ENCODE measurements around the gene ZNF268.

DNA sequence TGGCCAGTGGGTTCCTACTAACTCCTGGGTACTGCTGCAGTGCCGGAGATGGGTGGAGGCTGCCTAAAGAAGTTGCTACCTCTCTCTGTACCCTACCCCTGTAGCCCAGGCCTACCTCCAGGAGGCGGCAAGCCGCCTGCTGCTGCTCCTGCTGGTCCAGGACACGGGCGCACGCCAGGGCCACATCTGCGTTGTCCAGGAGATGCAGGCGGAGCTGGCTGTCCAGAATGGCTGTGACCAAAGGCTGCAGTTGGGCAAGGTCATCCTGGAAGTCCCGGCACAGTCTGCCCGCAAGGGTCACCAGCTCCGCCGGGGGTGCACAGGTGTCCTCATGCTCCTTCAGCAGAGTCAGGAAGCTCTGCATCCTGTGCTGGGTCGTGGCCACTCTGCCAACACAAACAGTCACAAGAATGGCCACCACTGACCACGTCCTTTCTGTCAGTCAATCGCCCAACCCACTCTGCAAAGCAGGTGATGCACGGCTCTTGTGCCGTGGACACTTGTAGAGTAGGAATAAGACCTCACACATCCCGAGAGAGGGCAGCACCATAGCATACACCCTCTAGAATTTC, 52.8 kb downstream of the ZNF268 start:
- TF ChIP-seq, protein P1, sequence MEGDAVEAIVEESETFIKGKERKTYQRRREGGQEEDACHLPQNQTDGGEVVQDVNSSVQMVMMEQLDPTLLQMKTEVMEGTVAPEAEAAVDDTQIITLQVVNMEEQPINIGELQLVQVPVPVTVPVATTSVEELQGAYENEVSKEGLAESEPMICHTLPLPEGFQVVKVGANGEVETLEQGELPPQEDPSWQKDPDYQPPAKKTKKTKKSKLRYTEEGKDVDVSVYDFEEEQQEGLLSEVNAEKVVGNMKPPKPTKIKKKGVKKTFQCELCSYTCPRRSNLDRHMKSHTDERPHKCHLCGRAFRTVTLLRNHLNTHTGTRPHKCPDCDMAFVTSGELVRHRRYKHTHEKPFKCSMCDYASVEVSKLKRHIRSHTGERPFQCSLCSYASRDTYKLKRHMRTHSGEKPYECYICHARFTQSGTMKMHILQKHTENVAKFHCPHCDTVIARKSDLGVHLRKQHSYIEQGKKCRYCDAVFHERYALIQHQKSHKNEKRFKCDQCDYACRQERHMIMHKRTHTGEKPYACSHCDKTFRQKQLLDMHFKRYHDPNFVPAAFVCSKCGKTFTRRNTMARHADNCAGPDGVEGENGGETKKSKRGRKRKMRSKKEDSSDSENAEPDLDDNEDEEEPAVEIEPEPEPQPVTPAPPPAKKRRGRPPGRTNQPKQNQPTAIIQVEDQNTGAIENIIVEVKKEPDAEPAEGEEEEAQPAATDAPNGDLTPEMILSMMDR (IDR thresholded peaks at IDR 0.05), result no peak
- TF ChIP-seq POLR2A (IDR thresholded peaks at IDR 0.05), result no peak
